SHP77 treated with DMSO at 0.1 percent for 48 hours (cell line): ENCODE results near the gene NTM.
"Not testable (repeated sequence)": the region's sequence is repeated elsewhere in the genome, so short reads cannot be mapped to it uniquely, and the experiment has no call there.

Source experiments
- DNase-seq: peaks from one replicate; lab custom pipeline; 2025; lab: John Stamatoyannopoulos, UW

Gene NTM

DNA sequence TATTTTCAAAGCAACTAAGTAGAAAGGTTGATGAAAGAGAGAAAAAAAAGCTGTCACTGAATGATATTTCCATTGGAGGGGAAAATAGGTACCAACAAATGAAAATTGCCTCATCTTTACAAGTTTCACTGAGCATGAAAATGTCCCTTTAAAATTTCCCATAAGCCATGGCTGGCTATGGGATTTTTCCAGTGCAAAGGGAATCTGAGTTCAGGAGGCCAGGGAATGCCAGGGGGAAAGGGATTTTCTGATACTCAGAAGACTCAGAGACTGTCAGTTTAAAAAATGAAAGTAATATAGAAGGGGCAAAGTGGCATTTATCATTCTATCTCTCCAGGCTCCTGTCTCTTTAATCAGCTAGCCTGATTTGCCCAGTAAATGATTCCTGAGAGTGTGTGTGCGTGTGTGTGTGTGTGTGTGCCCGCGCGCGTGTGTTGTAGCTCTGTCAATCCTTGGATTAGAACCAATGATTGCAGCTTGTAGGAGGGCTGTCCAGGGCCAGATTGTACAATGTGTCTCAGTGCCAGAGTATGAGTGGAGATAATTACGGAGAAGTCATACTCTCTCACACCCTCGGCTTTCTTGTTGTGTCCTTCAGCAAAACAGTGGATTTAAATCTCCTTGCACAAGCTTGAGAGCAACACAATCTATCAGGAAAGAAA is at the start of gene NTM:
TSS of gene NTM (plus strand) at position 526 of the 662 bp plus-strand sequence.
- DNase-seq: no peak

- no peak for DNase-seq
Measured at GRCh38 chr11:131324921-131325570, 45.4 kb upstream of the NTM start.

DNA sequence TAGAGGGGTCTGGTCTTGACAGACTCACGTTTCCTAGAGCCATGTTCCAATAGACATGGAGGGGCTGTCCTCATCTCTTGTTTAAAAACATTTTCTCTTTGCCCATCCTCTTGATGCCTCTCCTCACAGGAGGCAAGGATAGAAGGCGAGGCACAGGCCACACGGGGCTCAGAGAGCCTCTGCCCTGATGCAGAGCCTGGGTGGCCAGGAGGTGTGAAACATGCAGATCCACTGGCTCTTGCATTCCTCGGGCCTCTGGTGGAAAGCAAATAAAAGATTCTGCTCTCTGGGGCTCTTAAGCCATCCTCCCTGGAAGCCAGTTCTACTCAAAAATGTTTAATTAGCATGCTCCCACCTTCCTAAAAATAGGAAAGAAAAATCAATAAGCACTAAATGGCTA is 43.6 kb upstream of the NTM start:
- no peak for DNase-seq

DNA sequence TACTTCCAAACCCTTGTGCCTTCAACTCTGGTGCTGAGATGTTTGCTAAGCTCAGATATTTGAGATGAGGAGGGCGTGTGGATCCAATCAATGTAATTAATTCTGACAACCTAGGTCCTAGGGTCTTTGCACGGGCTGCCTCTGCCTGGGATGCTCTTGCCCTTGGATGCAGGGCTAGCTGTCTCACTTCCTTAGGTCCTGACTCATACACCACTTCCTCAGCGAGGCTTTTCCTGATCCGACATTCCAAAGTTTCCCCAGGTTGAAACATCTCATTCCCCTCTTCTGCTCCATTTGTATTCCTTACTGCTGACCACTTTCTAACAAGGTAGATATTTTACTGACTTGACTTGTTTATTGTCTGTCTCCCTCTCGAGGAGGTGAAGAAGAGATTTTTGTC is 43.0 kb upstream of the NTM start:
- no peak for DNase-seq

DNA sequence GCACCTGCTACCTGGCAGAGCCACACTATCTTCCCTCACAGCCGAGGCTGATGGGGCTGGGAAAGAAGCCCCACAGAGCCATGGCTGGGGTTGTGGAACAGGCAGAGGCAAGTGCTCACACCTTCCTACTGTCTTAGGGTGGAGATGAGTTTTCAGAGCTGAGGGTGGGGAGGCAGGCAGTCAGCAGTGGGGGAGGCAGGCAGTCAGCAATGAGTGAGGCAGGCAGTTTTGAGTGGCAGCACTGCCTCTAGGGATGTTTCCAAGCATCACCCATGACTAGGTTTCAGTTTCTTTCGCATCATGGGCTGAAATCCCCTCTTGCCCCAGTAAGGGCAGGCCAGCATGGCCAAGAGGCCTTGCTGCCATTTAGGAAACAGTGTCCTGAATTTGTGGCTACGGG is 41.6 kb upstream of the NTM start:
- DNase-seq: no peak

DNA sequence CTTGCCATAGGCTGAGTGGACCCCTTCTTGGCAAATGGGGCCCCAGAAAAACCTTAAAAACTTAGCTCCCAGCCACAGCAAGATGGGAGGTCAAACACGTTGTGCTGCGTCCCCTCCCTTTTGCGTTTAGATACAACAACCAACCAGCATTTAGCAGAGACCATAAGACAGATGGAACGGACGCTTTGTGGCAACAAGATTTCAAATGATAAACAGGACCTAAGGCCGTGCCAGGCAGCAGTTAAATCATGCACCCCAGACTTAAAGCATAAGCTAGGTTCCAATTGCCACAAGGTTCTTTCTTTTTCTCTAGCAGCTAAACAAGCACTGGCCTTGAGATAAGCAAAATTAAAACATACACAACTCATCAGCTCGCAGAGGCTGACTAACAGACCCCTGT is 39.4 kb upstream of the NTM start:
- DNase-seq: no peak

DNA sequence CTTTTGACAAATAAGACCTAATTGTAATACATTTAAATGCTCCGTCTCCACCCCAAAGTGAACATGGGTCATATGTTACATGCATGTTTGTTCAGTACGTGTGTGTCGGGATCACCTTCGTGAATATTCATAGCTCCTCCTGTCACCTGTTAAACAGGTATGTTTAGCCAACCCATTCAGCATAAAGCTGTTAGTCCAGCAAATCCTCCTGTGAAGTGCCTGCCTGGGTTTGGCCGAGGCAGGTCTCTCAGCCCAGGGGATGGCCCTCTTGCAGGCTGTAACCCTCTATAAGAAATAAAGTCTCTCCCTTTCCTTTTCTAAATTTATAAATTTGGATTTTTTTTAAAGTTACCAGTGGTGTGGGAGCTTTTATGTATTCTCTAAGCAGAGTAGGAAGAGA is 38.9 kb upstream of the NTM start:
- DNase-seq: no peak

DNA sequence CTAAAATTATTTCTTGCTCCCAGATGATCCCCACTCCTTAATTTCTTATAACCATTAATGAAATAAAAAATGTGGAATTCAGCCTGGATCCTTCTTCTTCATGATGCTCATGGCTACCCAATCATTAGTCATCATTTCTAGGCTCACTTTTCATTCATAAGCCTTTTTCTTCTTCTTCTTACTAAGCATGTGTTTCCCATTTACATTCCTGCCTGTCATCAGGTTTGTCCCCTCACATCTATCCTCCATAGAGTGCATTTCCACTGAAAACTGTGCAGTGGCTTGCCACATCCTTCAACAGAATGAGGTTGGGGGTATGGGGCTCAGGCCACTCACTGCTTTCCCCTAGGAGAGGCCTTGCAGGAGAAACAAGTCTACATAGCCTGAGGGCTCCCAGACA is 35.8 kb upstream of the NTM start:
- DNase-seq: no peak

DNA sequence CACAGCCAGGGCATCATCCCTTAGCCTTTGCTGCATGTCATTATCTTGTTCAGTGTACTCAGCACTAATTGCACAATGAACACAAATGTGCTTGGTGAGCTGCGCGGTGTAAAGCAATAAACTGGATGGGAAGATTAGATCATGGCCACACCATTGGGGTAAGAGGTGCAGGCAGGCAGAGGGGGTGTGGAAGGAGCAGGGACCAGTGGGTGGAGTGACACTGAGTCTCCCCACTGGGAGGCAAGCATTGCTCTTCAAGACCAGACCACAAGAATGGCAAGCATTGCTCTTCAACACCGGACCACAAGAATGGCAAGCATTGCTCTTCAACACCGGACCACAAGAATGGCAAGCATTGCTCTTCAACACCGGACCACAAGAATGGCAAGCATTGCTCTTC is 28.5 kb upstream of the NTM start:
- DNase-seq: not testable (repeated sequence)

DNA sequence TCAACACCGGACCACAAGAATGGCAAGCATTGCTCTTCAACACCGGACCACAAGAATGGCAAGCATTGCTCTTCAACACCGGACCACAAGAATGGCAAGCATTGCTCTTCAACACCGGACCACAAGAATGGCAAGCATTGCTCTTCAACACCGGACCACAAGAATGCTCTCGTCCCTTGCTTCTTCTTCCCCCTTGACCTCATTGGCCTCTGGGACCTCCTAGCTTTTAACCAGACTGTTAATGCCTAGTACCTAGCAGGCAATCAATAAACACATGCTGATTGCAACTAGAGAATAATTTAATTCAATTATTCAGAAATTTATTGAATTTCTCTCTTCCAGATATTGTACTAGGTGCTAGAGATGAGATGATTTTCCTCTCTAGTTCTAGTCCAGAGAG is 28.0 kb upstream of the NTM start:
- DNase-seq: not testable (repeated sequence)

DNA sequence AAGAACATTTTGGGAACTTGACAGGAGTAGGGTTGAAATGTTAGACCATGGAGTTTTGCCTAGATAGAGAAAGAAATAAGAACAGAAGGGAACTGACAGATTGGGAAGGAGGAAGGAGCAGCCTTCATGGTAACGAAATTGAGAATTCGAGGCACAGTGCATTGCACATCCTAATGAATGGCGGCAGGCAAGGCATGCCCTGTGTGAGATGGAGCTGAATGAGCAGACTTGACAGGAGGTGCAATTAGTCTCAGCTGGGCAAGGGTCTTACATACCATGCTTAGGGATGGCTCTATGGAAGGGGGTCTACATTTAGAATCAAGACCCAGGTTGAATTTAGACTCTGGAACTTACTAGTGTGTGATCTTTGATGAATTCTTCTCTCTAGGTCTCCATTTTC is 25.0 kb upstream of the NTM start:
- DNase-seq: no peak

GRCh38 chr11:131349368-131350086 is 20.9 kb upstream of the NTM start:
- no peak for DNase-seq

- no peak for DNase-seq
Measured at GRCh38 chr11:131350872-131351271, 19.5 kb upstream of the NTM start.

DNA sequence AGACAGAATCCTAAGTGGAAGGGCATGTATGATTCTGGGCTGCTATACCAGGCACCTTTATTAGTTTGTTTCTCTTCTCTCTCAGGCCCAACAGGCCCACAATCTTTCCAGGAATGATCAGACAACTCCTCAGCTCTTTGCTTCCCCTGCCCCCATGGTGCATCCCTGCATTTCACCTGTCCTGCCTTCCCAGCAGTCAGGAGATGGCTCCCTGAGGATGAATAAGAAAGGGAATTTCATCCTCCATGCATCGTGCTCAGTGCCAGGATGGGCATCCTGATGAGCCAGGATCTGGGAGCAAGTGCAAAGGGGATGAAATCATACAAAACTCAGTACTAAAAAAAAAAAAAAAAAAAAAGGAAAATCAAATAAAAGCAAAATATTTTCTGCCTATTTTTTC is 18.6 kb upstream of the NTM start:
- DNase-seq: no peak

DNA sequence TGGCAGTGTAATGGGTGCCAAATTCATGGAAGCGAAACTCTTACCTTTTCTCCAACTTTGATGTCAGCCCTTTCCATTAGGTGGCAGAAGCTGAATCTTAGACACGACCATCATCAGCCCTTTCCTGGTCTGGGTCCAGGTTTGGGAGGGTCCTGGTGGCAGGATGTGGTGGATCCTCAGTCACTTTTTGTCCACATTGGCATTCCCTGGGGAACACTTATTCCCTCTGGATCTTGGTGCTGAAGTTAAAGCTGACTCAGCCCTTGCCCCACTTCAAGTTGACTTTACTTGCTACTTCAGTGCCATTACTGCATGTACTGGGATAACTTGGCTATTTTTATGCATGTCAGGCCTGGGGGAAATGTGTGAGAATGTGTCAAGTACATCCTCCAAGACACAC is 16.6 kb upstream of the NTM start:
- no peak for DNase-seq

DNA sequence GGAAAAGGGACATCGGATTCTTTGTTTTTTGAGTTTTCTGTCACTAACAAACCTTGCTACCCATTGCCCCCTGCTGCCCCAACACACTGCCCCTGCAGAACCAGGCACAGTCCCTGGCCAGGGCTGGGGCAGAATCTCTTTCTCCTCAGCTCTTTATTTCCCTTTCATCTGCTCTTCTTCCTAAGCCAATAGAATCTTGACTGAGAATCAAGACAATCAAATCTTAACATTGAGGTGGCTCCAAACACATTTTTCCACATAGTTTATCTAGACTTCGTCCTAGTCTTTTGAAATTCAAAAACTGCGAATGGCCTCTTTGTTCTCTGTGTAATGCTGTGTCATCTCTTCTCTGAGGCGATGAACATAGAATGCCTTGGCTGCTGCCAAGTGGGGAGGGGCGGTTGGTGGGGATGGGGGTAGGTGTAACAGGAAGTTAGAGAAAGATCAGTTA is 16.1 kb upstream of the NTM start:
- no peak for DNase-seq

- DNase-seq: no peak
Measured at GRCh38 chr11:131356206-131356605, 14.2 kb upstream of the NTM start.

DNA sequence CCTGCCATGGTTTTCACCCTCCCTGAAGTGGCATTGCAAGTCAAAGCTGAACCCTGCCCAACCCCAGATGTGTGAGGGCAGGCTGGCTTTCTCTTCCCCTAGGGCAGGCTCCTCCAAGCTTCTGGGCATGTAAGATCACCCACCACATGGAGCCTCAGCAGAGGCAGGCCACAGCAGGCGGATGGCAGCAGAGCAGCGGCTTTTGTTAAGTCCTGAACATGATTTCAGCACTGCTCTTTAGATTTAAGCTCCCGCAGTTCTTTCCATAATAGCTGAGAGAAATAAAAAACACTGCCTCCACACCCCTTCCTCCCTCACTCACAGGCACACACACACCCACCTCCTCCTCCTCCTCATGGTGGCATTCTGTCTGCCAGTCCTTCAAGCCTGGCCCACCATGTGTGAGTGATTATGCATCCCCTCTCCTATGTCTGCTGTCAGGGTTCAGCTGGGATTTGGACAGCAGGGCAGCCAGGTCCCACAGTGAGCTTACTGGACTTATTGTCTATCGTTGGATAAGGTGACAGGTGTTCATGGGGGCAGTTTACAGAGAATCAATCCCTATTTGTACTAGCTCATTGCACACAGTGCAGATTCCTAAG is 5.0 kb upstream of the NTM start:
- no peak for DNase-seq

GRCh38 chr11:131370901-131371790 is 731 bp downstream of the NTM start:
- no peak for DNase-seq

DNA sequence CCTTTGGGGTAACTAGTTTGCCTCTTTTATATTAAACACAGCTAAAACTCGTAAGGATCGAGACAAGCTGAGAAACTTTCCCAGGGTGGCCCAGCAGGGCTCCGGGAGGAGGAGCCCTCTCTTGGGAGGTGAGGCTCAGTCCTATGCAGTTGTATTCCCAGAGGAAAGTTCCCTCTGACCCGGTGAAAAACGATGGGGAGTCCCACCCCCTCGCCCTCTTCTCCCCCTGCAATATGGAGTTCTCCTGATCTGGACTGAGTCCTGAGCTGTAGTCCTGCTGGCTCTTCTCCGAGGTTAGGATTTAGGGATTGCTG is 1.3 kb downstream of the NTM start:
- DNase-seq: no peak

GRCh38 chr11:131372234-131372962 is 2.0 kb downstream of the NTM start:
- DNase-seq: no peak
